Measurements from ENCODE around the gene GRM5.

The GRM5 gene

GRCh38 chr11:88590361-88590760, 475.4 kb downstream of the GRM5 start:
- Histone ChIP-seq H3K9ac (ENCODE audit: low read depth, low read length, poor library complexity) (no peak overlapping the region), H2AFZ (ENCODE audit: low read length) (no peak overlapping the region), H4K91ac (ENCODE audit: low read depth, low read length, poor library complexity) (no peak overlapping the region), H2AK5ac (ENCODE audit: low read depth, low read length) (no peak overlapping the region), H3K9me3 (replicated peaks in 1 of 2; ENCODE audit: control insufficient read depth in 2 of 2, insufficient read depth in 1 of 2, low read depth in 1 of 2, low read length in 2 of 2) (no peaks in the 10 kb centered on the region), H3K27me3 (ENCODE audit: control insufficient read depth in 3 of 3, insufficient read depth in 3 of 3, low read depth in 1 of 3, low read length in 3 of 3) (no peaks in the 10 kb centered on the region), H4K8ac (ENCODE audit: low read depth, low read length) (no peak overlapping the region), H3K27ac (replicated peaks; ENCODE audit: low read length) (no peak overlapping the region), H3K23ac (ENCODE audit: low read depth, low read length, poor library complexity) (no peak overlapping the region), H3K4me1 (ENCODE audit: control insufficient read depth in 2 of 2, insufficient read depth in 1 of 2, low read depth in 1 of 2, low read length in 2 of 2) (no peaks in the 10 kb centered on the region), H2BK5ac (ENCODE audit: low read length) (no peak overlapping the region), H3K4ac (ENCODE audit: low read length) (no peak overlapping the region), H2BK12ac (ENCODE audit: low read length) (no peak overlapping the region), H3K18ac (ENCODE audit: low read length) (no peak overlapping the region), H2BK120ac (ENCODE audit: low read depth, low read length) (no peak overlapping the region), H2BK15ac (ENCODE audit: low read length) (no peak overlapping the region), H3K79me1 (ENCODE audit: low read depth, low read length) (no peaks in the 10 kb centered on the region), H3K14ac (ENCODE audit: low read length) (no peak overlapping the region), H3K4me3 (ENCODE audit: low read length in 2 of 2) (no peak overlapping the region), H3K36me3 (replicated peaks in 1 of 2; ENCODE audit: control insufficient read depth in 2 of 2, insufficient read depth in 2 of 2, low read length in 2 of 2) (no peaks in the 10 kb centered on the region), H3K4me2 (ENCODE audit: insufficient read depth, low read length, poor library complexity, severe bottlenecking) (no peak overlapping the region)
- DNase-seq (ENCODE audit: low spot score), result no peak
- no CpG with 5 or more reads among the region's 3 CpGs for WGBS, 2 donors (ENCODE audit: extremely low coverage in 2 of 2, insufficient read length in 2 of 2, insufficient replicate concordance in 1 of 2)

- Histone ChIP-seq H3K4me2 (ENCODE audit: insufficient read depth, low read length, poor library complexity, severe bottlenecking) (no peak overlapping the region), H3K36me3 (replicated peaks in 1 of 2; ENCODE audit: control insufficient read depth in 2 of 2, insufficient read depth in 2 of 2, low read length in 2 of 2) (no peaks in the 10 kb centered on the region), H2AFZ (ENCODE audit: low read length) (no peak overlapping the region), H2BK15ac (ENCODE audit: low read length) (no peak overlapping the region), H3K18ac (ENCODE audit: low read length) (no peak overlapping the region), H3K27me3 (ENCODE audit: control insufficient read depth in 3 of 3, insufficient read depth in 3 of 3, low read depth in 1 of 3, low read length in 3 of 3) (no peaks in the 10 kb centered on the region), H3K27ac (replicated peaks; ENCODE audit: low read length) (no peak overlapping the region), H3K4ac (ENCODE audit: low read length) (no peak overlapping the region), H4K8ac (ENCODE audit: low read depth, low read length) (no peak overlapping the region), H3K4me1 (ENCODE audit: control insufficient read depth in 2 of 2, insufficient read depth in 1 of 2, low read depth in 1 of 2, low read length in 2 of 2) (no peaks in the 10 kb centered on the region), H3K23ac (ENCODE audit: low read depth, low read length, poor library complexity) (no peak overlapping the region), H2BK12ac (ENCODE audit: low read length) (no peak overlapping the region), H3K4me3 (ENCODE audit: low read length in 2 of 2) (no peak overlapping the region), H2BK5ac (ENCODE audit: low read length) (no peak overlapping the region), H3K9ac (ENCODE audit: low read depth, low read length, poor library complexity) (no peak overlapping the region), H2BK120ac (ENCODE audit: low read depth, low read length) (no peak overlapping the region), H3K14ac (ENCODE audit: low read length) (no peak overlapping the region), H3K9me3 (replicated peaks in 1 of 2; ENCODE audit: control insufficient read depth in 2 of 2, insufficient read depth in 1 of 2, low read depth in 1 of 2, low read length in 2 of 2) (no peaks in the 10 kb centered on the region), H4K91ac (ENCODE audit: low read depth, low read length, poor library complexity) (no peak overlapping the region), H2AK5ac (ENCODE audit: low read depth, low read length) (no peak overlapping the region), H3K79me1 (ENCODE audit: low read depth, low read length) (no peaks in the 10 kb centered on the region)
- no peak for DNase-seq (ENCODE audit: low spot score)
- WGBS, 2 donors (ENCODE audit: extremely low coverage in 2 of 2, insufficient read length in 2 of 2, insufficient replicate concordance in 1 of 2), result no CpG with 5 or more reads among the region's 4 CpGs
Observed at GRCh38 chr11:88583251-88583650, 482.5 kb downstream of the GRM5 start.

- H3K27me3 ChIP-seq (ENCODE audit: control insufficient read depth in 3 of 3, insufficient read depth in 3 of 3, low read depth in 1 of 3, low read length in 3 of 3), result no peaks in the 10 kb centered on the region
- no peak overlapping the region for H3K23ac ChIP-seq (ENCODE audit: low read depth, low read length, poor library complexity)
- no peak overlapping the region for H3K14ac ChIP-seq (ENCODE audit: low read length)
- no peaks in the 10 kb centered on the region for H3K9me3 ChIP-seq (replicated peaks in 1 of 2; ENCODE audit: control insufficient read depth in 2 of 2, insufficient read depth in 1 of 2, low read depth in 1 of 2, low read length in 2 of 2)
- H3K4me3 ChIP-seq (ENCODE audit: low read length in 2 of 2), result no peak overlapping the region
- H4K91ac ChIP-seq (ENCODE audit: low read depth, low read length, poor library complexity), result no peak overlapping the region
- no peak overlapping the region for H3K9ac ChIP-seq (ENCODE audit: low read depth, low read length, poor library complexity)
- 100% methylated on average over 1 of the region's 1 CpG; no CpG with 5 or more reads in 1 of the 2 donors for WGBS, 2 donors (ENCODE audit: extremely low coverage in 2 of 2, insufficient read length in 2 of 2, insufficient replicate concordance in 1 of 2)
- no peak overlapping the region for H2BK15ac ChIP-seq (ENCODE audit: low read length)
- H3K36me3 ChIP-seq (replicated peaks in 1 of 2; ENCODE audit: control insufficient read depth in 2 of 2, insufficient read depth in 2 of 2, low read length in 2 of 2), result no peaks in the 10 kb centered on the region
- H3K4me1 ChIP-seq (ENCODE audit: control insufficient read depth in 2 of 2, insufficient read depth in 1 of 2, low read depth in 1 of 2, low read length in 2 of 2), result no peaks in the 10 kb centered on the region
- no peak overlapping the region for H3K4ac ChIP-seq (ENCODE audit: low read length)
- H3K27ac ChIP-seq (replicated peaks; ENCODE audit: low read length), result no peak overlapping the region
- no peak overlapping the region for H2AK5ac ChIP-seq (ENCODE audit: low read depth, low read length)
- no peak for DNase-seq (ENCODE audit: low spot score)
- no peak overlapping the region for H2BK120ac ChIP-seq (ENCODE audit: low read depth, low read length)
- no peak overlapping the region for H3K18ac ChIP-seq (ENCODE audit: low read length)
- no peak overlapping the region for H3K4me2 ChIP-seq (ENCODE audit: insufficient read depth, low read length, poor library complexity, severe bottlenecking)
- H2AFZ ChIP-seq (ENCODE audit: low read length), result no peak overlapping the region
- no peaks in the 10 kb centered on the region for H3K79me1 ChIP-seq (ENCODE audit: low read depth, low read length)
- H2BK5ac ChIP-seq (ENCODE audit: low read length), result no peak overlapping the region
- H2BK12ac ChIP-seq (ENCODE audit: low read length), result no peak overlapping the region
- H4K8ac ChIP-seq (ENCODE audit: low read depth, low read length), result no peak overlapping the region
Observed at GRCh38 chr11:88579466-88579865, 486.3 kb downstream of the GRM5 start.

GRCh38 chr11:88576741-88577140, 489.0 kb downstream of the GRM5 start:
- H3K27me3 ChIP-seq (ENCODE audit: control insufficient read depth in 3 of 3, insufficient read depth in 3 of 3, low read depth in 1 of 3, low read length in 3 of 3), result no peaks in the 10 kb centered on the region
- DNase-seq (ENCODE audit: low spot score), result no peak
- no peaks in the 10 kb centered on the region for H3K9me3 ChIP-seq (replicated peaks in 1 of 2; ENCODE audit: control insufficient read depth in 2 of 2, insufficient read depth in 1 of 2, low read depth in 1 of 2, low read length in 2 of 2)
- H2BK5ac ChIP-seq (ENCODE audit: low read length), result no peak overlapping the region
- H3K4me3 ChIP-seq (ENCODE audit: low read length in 2 of 2), result no peak overlapping the region
- no peaks in the 10 kb centered on the region for H3K79me1 ChIP-seq (ENCODE audit: low read depth, low read length)
- H2BK120ac ChIP-seq (ENCODE audit: low read depth, low read length), result no peak overlapping the region
- WGBS, 2 donors (ENCODE audit: extremely low coverage in 2 of 2, insufficient read length in 2 of 2, insufficient replicate concordance in 1 of 2), result no CpG with 5 or more reads among the region's 2 CpGs
- no peak overlapping the region for H3K27ac ChIP-seq (replicated peaks; ENCODE audit: low read length)
- no peak overlapping the region for H4K91ac ChIP-seq (ENCODE audit: low read depth, low read length, poor library complexity)
- H2AFZ ChIP-seq (ENCODE audit: low read length), result no peak overlapping the region
- H2BK15ac ChIP-seq (ENCODE audit: low read length), result no peak overlapping the region
- H3K4ac ChIP-seq (ENCODE audit: low read length), result no peak overlapping the region
- no peaks in the 10 kb centered on the region for H3K4me1 ChIP-seq (ENCODE audit: control insufficient read depth in 2 of 2, insufficient read depth in 1 of 2, low read depth in 1 of 2, low read length in 2 of 2)
- H3K4me2 ChIP-seq (ENCODE audit: insufficient read depth, low read length, poor library complexity, severe bottlenecking), result no peak overlapping the region
- no peak overlapping the region for H2AK5ac ChIP-seq (ENCODE audit: low read depth, low read length)
- H3K9ac ChIP-seq (ENCODE audit: low read depth, low read length, poor library complexity), result no peak overlapping the region
- no peaks in the 10 kb centered on the region for H3K36me3 ChIP-seq (replicated peaks in 1 of 2; ENCODE audit: control insufficient read depth in 2 of 2, insufficient read depth in 2 of 2, low read length in 2 of 2)
- no peak overlapping the region for H3K23ac ChIP-seq (ENCODE audit: low read depth, low read length, poor library complexity)
- no peak overlapping the region for H3K14ac ChIP-seq (ENCODE audit: low read length)
- no peak overlapping the region for H3K18ac ChIP-seq (ENCODE audit: low read length)
- no peak overlapping the region for H4K8ac ChIP-seq (ENCODE audit: low read depth, low read length)
- H2BK12ac ChIP-seq (ENCODE audit: low read length), result no peak overlapping the region

Measured in neuronal stem cell (in vitro differentiated cells).